Left lobe of liver (tissue), 2 donors: Measurements from ENCODE around the gene ATP1A4. TPM values are rescaled to one million over a fixed set of nuclear protein-coding genes. Genes with fewer than 3 reads are reported as not detected.
A peak's percentile ranks its signal among the peaks of the same experiment; 100 is the strongest.

ENCODE experiments used
- ATAC-seq: fragments of 200-7000 bp; cut with Tn5 transposase; one replicate; pipeline ENCODE4 v1.9.1; 2020; ENCODE audit warnings: mild to moderate bottlenecking, moderate library complexity
- DNase-seq: peaks from one replicate; pipeline ENCODE4 v3.0.0-alpha.2; 2020; ENCODE audit warnings: low spot score
- total RNA-seq: library from RNA; stranded (reverse); gene quantifications from one replicate; pipeline ENCODE4 v1.2.1, GENCODE V29; 2021
- donor health status: DM: no; HTN: no; CAD: no; lungs with moderate emphysema.
- donor health status: DM: no; HTN: yes; CAD: no.

The ATP1A4 gene
- total RNA-seq, 1 donor from 2014 or later = not detected

DNA sequence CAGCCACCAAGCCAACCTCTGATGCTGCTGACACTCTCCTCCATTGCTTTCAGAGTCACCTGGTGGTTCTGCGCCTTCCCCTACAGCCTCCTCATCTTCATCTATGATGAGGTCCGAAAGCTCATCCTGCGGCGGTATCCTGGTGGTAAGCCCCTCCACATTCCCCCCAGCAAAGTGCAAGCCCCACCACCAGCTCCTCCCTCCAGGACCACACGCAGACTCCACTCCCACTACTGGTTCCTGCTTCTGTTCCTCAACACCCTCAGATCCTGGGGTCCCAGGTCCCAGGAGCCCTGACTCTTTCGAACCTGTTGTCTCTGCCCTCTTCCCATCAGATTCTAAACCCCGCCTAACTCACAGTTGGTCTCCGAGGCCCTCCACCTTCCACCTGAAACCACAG is 11.6 kb upstream of the ATP1A4 start:
- DNase-seq (no peak), ATAC-seq (no peak)

DNA sequence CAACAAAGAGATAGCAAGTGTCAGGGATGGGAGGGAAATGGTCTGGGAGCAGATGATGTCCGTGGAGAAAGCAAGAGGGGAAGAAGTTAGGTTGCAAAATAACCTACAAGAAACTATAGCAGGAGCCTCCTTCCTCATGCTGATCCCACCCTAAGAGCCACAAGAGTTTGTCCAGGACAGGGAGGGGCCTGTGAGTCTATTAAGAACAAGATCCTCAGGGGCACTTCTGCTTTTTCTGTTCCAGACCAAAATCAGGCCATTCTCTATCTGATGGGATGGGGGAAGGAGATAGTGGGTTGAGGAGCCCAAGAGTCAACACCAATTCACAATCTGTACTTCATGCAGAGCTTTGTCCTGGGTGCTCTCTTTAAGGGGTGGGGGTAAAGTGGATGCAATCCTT is 7.7 kb upstream of the ATP1A4 start:
- DNase-seq (no peak), ATAC-seq (peak; percentile 34)

DNA sequence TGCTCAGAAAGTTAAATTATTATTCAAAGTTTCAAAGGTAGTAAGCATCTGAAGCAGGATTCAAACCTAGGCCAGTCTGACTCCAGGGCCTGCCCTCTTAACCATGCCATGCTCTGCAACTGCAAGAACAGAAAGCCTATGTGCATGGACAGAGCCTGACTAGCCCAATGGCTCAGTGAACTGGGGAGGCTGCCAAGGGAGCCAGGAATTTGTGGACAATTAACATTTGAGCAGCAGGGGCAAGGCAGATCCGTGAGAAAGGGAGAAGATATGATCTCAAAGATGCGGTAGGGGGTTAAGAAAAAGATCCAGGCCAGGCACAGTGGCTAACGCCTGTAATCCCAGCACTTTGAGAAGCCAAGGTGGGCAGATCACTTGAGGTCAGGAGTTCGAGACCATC is 6.5 kb upstream of the ATP1A4 start:
- DNase-seq = no peak
- no peak for ATAC-seq

DNA sequence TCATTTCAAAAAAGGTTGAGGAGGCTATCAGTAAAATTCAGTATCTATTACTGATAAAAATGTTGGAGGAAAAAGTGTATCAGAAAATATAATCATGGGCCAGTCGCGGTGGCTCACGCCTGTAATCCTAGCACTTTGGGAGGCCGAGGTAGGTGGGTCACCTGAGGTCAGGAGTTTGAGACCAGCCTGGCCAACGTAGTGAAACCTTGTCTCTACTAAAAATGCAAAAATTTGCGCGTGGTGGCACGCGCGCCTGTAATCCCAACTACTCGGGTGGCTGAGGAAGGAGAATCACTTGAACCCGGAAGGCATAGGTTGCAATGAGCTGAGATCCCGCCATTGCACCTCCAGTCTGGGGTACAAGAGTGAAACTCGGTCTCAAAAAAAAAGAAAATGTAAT is 5.3 kb upstream of the ATP1A4 start:
- DNase-seq (no peak), ATAC-seq (no peak)

DNA sequence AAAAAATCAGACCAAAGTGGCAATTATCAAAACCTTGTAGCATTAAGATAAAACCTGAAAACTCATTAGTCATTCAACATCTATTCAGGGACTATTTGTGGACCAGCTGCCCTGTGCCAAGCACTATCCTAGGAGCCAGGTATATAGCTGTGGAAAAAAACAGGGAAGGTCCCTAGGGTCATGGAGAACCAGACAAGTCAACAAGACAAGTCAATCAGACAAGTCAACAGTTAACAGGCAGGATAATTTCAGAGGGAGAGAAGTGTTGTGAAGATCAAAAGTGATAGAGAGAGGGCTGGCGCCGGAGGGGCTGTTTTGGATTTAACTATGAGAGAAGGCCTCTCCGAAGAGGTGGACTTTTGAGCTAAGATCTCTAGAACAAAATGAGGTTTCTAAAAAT is 3.3 kb upstream of the ATP1A4 start:
- DNase-seq (no peak), ATAC-seq (no peak)

DNA sequence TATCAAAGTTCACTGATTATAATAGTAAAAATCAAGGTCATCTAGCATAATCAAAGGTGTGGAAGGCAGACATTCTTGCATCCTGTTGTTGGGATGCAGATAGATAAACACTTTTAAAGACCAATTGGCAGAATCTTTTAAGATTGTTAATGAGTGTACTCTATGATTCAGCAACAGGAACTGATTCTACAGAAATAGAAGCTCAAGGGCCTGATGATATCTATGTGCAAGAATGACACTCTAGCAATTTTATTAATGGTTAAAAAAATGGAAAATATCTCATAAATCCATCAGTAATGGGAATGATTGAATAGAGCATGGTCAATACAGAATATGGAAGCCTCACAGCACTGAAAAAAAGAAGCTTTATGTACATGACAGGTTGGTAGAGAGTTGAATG is 2.2 kb upstream of the ATP1A4 start:
- DNase-seq (no peak), ATAC-seq (no peak)

DNA sequence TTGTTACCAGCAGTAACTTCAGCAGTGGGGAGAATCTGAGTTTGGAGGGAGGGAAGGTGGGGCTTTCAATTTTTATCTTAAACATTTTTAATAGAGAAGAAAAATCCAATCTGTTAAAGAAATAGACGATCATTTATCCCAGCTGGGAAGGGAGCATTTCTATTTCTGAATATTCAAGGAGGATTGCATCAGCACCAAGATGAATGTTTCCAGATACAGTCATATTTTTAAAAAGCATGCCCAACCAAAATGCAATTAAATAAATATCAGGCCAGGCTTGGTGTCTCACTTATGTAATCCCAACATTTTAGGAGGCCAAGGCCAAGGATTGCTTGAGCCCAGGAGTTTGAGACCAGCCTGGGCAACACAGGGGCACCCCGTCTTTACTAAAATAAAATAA is 1.7 kb upstream of the ATP1A4 start:
- ATAC-seq = no peak
- DNase-seq = no peak

DNA sequence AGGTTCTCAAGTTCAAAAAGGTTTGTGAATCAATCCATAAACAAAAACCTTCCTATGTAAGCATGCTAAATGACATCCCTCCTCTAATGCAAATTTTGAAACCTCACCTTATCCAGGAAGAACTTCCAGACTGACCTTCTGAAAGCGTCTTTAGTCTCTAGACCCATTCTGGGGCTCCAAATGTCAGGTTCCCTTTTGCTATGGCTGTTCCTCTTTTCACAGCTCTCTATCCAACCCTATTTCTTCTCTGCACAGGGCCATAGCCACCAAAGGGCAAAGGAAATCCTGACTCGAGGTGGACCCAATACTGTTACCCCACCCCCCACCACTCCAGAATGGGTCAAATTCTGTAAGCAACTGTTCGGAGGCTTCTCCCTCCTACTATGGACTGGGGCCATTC is 3.4 kb downstream of the ATP1A4 start:
- ATAC-seq (no peak), DNase-seq (no peak)

DNA sequence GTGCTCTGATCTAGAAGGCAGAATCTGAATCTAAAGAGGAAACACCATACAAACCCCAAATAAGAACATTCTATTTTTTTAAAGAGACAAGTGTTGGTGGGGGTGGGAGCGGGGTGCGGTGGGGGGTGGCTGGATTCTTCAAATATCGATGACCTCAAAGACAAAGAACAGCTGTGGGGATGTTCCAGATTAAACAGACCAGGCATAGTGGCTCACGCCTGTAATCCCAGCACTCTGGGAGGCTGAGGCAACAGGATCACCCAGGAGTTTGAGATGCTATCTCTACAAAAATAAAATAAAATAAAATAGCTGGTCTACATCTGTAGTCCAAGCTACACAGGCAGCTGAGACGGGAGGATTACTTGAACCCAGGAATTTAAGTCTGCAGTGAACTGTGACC is 5.0 kb downstream of the ATP1A4 start:
- ATAC-seq = no peak
- DNase-seq = no peak

DNA sequence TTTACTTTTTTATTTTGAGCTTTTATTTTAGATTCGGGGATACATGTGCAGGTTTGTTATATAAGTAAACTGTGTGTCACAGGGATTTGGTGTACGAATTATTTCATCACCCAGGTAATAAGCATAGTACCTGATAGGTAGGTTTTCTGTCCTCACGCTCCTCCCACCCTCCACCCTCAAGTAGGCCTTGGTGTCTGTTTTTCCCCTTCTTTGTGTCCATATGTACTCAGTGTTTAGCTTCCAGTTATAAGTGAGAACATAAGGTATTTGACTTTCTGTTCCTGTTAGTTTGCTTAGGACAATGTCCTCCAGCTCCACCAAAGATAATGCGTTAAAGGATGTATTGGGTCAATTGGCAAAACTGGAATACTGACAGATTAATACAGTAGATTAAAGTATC is 5.8 kb downstream of the ATP1A4 start:
- no peak for DNase-seq
- no peak for ATAC-seq

DNA sequence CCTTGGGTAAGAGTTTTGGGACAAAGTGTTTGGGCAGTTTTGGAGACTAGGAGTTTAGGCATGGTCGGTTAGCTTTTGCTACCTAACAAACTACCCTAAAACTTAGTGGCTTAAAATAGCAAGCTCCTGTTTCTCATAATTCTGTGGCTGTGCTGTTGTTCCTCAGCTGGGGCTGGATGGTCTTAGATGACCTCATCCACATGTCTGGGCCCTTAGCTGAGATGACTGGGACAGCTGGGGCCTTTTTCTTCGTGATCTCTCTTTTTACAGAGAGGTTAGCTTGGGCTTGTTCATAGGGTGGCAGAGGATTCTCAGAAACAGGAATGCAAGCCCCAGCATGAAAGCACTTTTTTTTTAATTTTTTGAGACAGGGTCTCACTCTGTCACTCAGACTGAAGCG is 6.6 kb downstream of the ATP1A4 start:
- ATAC-seq = no peak
- no peak for DNase-seq

DNA sequence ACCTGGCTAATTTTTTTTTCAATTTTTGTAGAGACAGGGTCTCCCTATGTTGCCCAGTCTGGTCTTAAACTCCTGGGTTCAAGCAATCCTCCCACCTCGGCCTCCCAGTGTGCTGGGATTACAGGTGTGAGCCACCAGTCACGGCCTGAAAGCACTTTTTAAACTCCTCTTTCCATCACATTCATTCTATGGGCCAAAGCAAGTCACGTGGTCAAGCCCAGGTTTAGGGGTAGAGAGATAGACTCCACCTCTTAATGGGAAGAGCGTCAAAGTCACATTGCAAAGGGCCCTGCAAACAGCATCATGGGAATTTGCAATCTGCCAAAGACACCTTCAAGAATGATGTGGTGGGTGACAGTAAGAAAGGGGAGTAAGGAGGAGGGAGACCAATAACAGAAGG is 7.1 kb downstream of the ATP1A4 start:
- ATAC-seq = no peak
- DNase-seq = no peak

DNA sequence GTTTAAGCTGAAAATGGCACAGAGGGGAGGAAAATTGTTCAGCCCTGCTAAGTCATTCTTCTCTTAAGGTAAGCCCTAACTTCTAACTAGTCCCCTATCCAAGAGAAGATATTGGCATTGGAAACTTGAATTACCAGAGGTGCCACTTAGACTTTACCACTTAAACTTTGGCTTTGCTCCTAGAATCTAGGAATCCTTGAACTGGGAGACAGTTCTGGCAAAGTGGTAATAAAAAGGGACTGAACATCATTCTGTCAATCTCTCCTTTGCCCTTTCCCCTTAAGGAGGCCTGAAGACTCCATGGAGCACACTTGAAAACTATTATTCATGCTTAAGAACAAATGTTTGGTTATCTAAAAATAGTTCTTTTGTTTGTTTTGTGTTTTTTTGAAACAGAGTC is 8.4 kb downstream of the ATP1A4 start:
- ATAC-seq (no peak), DNase-seq (no peak)

DNA sequence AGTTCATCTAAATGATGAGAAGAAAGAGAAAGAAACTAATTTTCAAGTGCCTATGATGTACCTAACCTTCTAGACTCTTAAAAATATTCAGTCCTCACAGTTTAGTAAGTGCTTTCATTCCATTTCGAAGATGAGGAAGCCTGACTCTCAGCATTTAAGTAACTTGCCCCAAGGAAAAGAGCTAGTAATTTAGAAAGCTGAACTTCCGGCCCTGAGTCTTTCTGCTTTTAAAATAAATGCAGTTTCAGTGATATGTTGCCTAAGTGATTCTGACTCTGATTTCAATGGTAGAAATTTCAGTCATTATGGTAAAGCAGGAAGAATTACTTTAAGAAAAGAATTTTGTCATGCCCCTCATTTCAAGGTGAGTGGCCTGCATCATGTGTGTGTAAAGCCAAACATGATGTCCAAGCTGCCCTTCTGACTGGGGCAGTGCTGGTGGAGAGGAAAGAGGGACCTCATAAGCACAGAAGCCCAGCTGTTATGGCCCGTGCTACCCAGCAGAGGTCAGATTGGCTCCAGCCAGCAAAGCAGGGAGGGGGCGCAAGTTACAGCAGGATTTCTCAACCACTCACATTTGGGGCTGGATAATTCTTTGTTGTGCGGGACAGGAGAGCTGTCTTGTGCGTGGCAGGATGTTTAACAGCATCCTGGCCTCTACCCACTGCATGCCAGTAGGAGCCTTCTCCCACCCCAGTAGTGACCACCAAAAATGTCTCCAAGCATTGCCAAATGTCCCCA is 10.7 kb downstream of the ATP1A4 start:
- ATAC-seq (peak; percentile 52), DNase-seq (no peak)

DNA sequence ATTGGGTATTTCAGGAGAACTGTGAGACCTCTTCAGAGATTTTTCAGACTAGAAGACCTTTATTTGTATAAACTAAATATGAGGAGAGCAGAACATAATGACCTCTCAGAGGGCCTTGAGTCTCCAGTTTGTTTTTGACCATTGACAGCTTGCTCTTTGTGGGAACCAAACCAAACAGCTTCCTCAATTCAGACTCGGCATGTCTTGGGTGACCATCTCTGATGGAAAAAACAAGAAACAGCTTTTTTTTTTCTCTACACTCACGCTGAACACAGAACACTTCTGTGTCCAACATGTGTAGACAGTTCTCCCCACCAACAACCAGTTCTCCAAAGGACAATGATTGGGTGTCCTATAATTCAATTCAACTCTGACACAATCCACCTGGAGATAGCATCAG is 11.5 kb downstream of the ATP1A4 start:
- no peak for ATAC-seq
- no peak for DNase-seq

DNA sequence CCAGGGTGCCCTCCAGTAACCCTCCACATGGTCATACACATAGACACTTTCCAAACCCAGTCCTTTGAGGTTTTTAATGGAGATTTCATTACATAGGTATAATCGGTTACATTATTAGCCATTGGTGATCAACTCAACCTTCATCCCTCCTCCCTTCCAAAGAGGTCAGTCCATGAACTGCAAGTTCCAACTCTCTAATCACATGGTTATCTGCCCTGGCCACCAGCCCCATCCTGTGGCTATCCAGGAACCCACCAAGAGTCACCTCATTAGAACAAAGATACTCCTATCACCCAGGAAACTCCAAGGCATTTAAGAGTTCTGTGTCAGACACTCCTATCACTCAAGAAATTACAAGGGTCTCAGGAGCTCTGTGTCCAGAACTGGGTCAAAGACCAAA is 12.2 kb downstream of the ATP1A4 start:
- peak; percentile 67 for ATAC-seq
- DNase-seq = no peak

DNA sequence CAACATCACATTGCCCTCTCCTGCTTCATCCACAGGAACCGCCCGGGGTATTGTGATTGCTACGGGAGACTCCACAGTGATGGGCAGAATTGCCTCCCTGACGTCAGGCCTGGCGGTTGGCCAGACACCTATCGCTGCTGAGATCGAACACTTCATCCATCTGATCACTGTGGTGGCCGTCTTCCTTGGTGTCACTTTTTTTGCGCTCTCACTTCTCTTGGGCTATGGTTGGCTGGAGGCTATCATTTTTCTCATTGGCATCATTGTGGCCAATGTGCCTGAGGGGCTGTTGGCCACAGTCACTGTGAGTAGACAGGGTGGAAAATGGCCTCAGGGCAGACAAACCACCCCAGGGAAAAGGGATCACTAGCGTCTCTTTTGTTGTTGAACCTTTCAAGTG is 12.7 kb downstream of the ATP1A4 start:
- DNase-seq (no peak), ATAC-seq (no peak)

DNA sequence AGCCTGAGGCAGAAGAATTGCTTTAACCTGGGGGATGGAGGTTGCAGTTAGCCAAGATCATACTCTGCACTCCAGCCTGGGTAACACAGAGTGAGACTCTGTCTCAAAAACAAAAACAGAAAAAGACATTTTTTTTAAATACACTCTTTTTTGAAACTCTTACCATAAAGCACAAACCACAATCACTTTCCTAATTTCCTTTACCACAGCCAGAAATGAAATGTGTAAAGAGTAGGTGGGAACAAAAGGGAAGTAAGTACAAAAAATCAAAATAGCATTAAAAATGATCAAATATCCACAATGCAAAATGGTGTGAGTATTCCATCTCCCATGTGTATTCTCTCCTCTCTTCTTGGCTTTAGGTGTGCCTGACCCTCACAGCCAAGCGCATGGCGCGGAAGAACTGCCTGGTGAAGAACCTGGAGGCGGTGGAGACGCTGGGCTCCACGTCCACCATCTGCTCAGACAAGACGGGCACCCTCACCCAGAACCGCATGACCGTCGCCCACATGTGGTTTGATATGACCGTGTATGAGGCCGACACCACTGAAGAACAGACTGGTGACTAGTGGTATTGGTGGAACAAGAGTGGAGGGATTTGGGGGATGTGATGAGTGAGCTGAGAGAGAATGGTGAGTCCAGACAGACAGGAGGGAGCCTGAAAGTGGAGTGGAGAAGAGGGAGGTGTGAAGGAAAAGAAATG is 14.9 kb downstream of the ATP1A4 start:
- DNase-seq (no peak), ATAC-seq (no peak)

DNA sequence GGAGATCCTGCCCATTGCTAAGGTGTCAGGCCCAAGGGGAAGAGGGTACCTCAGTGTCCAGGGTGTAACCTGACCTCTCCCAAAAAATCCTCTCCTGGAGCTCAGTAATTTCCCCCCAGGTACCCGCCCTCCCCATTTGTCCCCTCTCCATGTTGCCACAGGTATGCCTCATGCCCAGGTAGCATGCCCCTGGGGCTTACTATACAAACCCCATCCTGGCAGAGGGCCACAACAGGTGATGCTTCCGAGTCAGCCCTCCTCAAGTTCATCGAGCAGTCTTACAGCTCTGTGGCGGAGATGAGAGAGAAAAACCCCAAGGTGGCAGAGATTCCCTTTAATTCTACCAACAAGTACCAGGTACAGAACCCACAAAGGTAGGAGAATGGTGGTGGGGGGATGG is 15.7 kb downstream of the ATP1A4 start:
- DNase-seq = no peak
- no peak for ATAC-seq

DNA sequence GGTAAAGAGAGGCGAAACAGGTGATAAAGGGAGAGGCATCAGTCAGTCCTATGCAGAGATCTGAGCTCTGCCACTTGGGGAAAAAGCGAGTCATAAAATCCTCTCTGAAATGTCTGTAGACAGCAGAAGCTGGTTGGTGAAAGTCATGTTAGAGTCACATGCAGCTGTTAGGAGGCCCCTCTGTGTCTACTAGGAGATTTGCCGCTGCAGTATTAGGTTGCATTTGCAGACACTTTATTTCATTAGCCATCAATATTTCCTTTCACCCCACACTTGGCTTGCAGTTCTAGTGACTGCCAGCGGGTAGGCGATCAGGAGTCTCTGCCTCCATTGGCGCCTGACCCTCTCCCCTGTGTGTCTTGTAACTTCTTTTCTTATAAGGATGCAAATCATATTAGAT is 16.2 kb downstream of the ATP1A4 start:
- no peak for ATAC-seq
- DNase-seq = no peak

DNA sequence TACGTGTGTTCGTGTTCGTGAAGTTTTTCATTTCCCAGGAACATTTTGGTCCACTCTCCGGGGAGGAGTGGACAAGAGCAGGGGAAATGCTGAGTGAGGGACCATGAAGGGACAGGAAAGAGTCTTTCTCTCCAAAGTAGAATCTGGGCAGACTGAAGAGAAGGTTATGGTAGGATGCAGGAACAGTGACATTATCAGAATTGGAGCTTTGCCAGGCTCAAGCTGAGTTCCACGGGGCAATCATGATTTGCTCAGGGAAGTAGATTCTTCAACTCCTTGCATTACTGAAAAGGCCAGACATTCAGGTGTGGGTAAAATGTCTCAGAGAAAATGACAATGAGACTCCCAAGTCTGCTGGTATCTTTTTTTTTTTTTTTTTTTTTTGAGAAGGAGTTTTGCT is 16.6 kb downstream of the ATP1A4 start:
- DNase-seq (no peak), ATAC-seq (no peak)

DNA sequence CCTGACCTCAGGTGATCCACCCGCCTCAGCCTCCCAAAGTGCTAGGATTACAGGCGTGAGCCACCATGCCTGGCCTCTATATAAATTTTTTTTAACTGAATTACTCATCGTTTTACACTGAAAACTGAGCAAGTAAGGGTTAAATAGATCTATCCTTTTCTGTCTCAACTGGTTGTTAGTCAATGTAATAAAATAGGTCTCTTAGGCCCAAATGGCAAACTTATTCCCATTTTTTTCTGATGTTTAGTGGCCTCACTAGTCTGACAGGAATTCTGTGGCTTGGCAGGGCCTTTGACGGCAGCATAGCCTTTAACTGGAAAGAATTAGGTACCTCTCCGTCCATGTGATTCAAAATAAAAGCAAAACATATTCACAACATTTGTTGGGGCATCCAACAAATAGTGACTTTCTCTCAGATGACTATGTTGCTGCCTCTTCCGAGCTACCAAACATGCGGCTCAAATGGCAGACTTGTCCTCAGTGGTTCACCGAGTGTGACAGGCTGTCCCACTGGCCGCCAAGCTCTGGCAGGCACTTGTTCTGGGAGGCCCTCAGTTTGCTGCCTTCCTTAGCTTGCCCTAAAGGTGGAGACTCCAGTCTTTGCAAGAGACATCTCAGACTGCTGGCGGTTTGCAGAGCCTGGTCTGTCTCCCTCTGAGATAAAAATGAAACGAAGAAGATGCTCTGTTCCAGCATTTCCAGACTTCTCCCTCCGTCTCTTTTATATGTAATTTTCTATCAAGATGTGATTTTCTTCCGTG is 17.4 kb downstream of the ATP1A4 start:
- ATAC-seq (no peak), DNase-seq (no peak)
